B cell (primary cell): ENCODE results near the gene DGCR6L. TPM values are rescaled to one million over a fixed set of nuclear protein-coding genes. Genes with fewer than 3 reads are reported as not detected.

Experiments used
- ATAC-seq: fragments of 200-7000 bp; cut with Tn5 transposase; one replicate; pipeline ENCODE4 v1.10.0; 2021; ENCODE audit warnings: low read depth, mild to moderate bottlenecking, moderate number of reproducible peaks, moderate library complexity
- CTCF ChIA-PET: fragments of 350-600 bp; sonication (Branson Sonifier 250); formaldehyde crosslinking; loops from one replicate; lab custom pipeline; 2021; ENCODE audit warnings: antibody characterized with exemption, inconsistent platforms; lab: Charles Lee
- POLR2A ChIA-PET: fragments of 350-600 bp; sonication (Branson Sonifier 250); formaldehyde crosslinking; loops from one replicate; lab custom pipeline; 2021; ENCODE audit warnings: antibody characterized with exemption; lab: Charles Lee
- DNase-seq: peaks from one replicate; pipeline ENCODE4 v3.0.0; 2013
- H2AFZ ChIP-seq: 2 replicates; pipeline ENCODE4 v1.6.1; 2012; ENCODE audit warnings: mild to moderate bottlenecking, low read depth, low read length; ENCODE audit not compliant: insufficient read depth, poor library complexity, severe bottlenecking
- H3K27ac ChIP-seq, 2 donors: 1 replicate in 1 of 2; 2 replicates in 1 of 2; pipeline ENCODE4 v1.5.1; 2012 to 2013; ENCODE audit warnings: low read length in 2 of 2, mild to moderate bottlenecking in 2 of 2, moderate library complexity in 1 of 2
- H3K27me3 ChIP-seq, 4 experiments: fragments of 200-600 bp in 1 of 4; sonication (generic) in 1 of 4; replicated peaks in 1 of 4; 1 replicate in 2 of 4; 2 replicates in 2 of 4; pipeline versions ENCODE4 v1.6.1 to v1.7.0; 2013 to 2016; ENCODE audit warnings: low read length in 3 of 4, mild to moderate bottlenecking in 2 of 4, mixed read lengths in 1 of 4, moderate library complexity in 1 of 4; ENCODE audit not compliant: insufficient read depth in 4 of 4, control insufficient read depth in 3 of 4; ENCODE audit errors: control extremely low read depth in 1 of 4
- H3K36me3 ChIP-seq, 2 experiments: replicated peaks in 1 of 2; 1 replicate in 1 of 2; 2 replicates in 1 of 2; pipeline versions ENCODE4 v1.6.1 to v1.7.1; 2013; ENCODE audit warnings: low read length in 1 of 2; ENCODE audit not compliant: insufficient read depth in 2 of 2, control insufficient read depth in 1 of 2; ENCODE audit errors: control extremely low read depth in 1 of 2, extremely low read depth in 1 of 2
- H3K4me1 ChIP-seq, 2 donors: fragments of 200-600 bp in 1 of 2; sonication (generic) in 1 of 2; 1 replicate in 1 of 2; 2 replicates in 1 of 2; pipeline versions ENCODE4 v1.5.1 to v1.6.1; 2013 to 2017; ENCODE audit warnings: low read length in 2 of 2; ENCODE audit not compliant: control insufficient read depth in 2 of 2, insufficient read depth in 2 of 2
- H3K4me2 ChIP-seq: replicated peaks from 2 replicates; pipeline ENCODE3; 2012; ENCODE audit warnings: mild to moderate bottlenecking, low read depth, low read length; ENCODE audit not compliant: poor library complexity, severe bottlenecking
- H3K4me3 ChIP-seq, 5 experiments: fragments of 200-600 bp in 1 of 5; sonication (generic) in 1 of 5; 1 replicate in 3 of 5; 2 replicates in 2 of 5; pipeline versions ENCODE4 v1.5.1 to v1.7.0; 2011 to 2016; ENCODE audit warnings: low read length in 4 of 5, mild to moderate bottlenecking in 4 of 5, low read depth in 2 of 5, control low read depth in 1 of 5, moderate library complexity in 1 of 5; ENCODE audit not compliant: insufficient read depth in 1 of 5; ENCODE audit errors: control extremely low read depth in 1 of 5, extremely low read depth in 1 of 5
- H3K79me2 ChIP-seq: fragments of 200-600 bp; sonication (generic); one replicate; pipeline ENCODE4 v1.6.0; 2016; ENCODE audit warnings: low read length; ENCODE audit not compliant: control insufficient read depth, insufficient read depth
- H3K9ac ChIP-seq: fragments of 200-600 bp; sonication (generic); 2 replicates; pipeline ENCODE4 v1.6.1; 2017; ENCODE audit warnings: mild to moderate bottlenecking, low read length, moderate library complexity
- H3K9me3 ChIP-seq, 3 donors: one replicate each; pipeline versions ENCODE4 v1.6.1 to v1.7.1; 2013; ENCODE audit warnings: low read length in 2 of 3; ENCODE audit not compliant: control insufficient read depth in 2 of 3, insufficient read depth in 1 of 3; ENCODE audit errors: control extremely low read depth in 1 of 3
- H4K20me1 ChIP-seq: 2 replicates; pipeline ENCODE4 v1.6.0; 2012; ENCODE audit warnings: mild to moderate bottlenecking, low read length; ENCODE audit not compliant: insufficient read depth, control insufficient read depth, poor library complexity, severe bottlenecking
- H3K27ac Mint-ChIP-seq: one replicate; pipeline ENCODE4 v1.8.0; 2021; ENCODE audit warnings: mixed read lengths
- H3K27me3 Mint-ChIP-seq: one replicate; pipeline ENCODE4 v1.8.0; 2021; ENCODE audit warnings: mixed read lengths
- H3K4me1 Mint-ChIP-seq: one replicate; pipeline ENCODE4 v1.8.0; 2021; ENCODE audit warnings: mixed read lengths
- H3K4me3 Mint-ChIP-seq: one replicate; pipeline ENCODE4 v1.8.0; 2021; ENCODE audit warnings: mixed read lengths
- H3K9me3 Mint-ChIP-seq: one replicate; pipeline ENCODE4 v1.8.0; 2022; ENCODE audit warnings: mixed read lengths; ENCODE audit not compliant: insufficient read depth
- CTCF ChIP-seq: fragments of 200-600 bp; IDR thresholded peaks from one replicate; pipeline ENCODE4 v1.8.0; 2022; ENCODE audit warnings: antibody characterized with exemption, mild to moderate bottlenecking
- EZH2 ChIP-seq: IDR thresholded peaks from 2 replicates; pipeline ENCODE4 v1.6.1; 2012; ENCODE audit warnings: borderline replicate concordance, low read depth, mild to moderate bottlenecking, moderate library complexity, low read length; ENCODE audit not compliant: insufficient read depth, poor library complexity, severe bottlenecking
- WGBS: methylation state at CpG from one replicate; pipeline ENCODE4 v1.1.5; 2013; ENCODE audit warnings: missing lambda C conversion rate; ENCODE audit not compliant: insufficient coverage; 5-methylcytosine and 5-hydroxymethylcytosine counted together
- intact Hi-C: fragments of 100-400 bp; cut with micrococcal nuclease; formaldehyde crosslinking; loops from one replicate; pipeline ENCODE4 v1.10.0; 2022
- polyA plus RNA-seq: library from polyadenylated mRNA; depleted of rRNA; stranded (reverse); fragments of >200 nt; gene quantifications from 2 replicates; pipeline ENCODE4 v1.2.3, GENCODE V29; 2012
- total RNA-seq, 2 donors: library from RNA; stranded (reverse); fragments of 120-200 nt in 1 of 2; gene quantifications; 1 replicate in 1 of 2; 2 replicates in 1 of 2; pipeline versions ENCODE4 v1.2.3 to v1.2.4, GENCODE V29; 2013 to 2022

DGCR6L gene
- total and polyA plus RNA-seq, 2 donors (not counting 1 experiment from before 2014, with no cell fraction given), result 21.2 to 33.4 TPM

- DNase-seq (no peak), ATAC-seq (no peak)
- Mint-ChIP-seq H3K4me3 (no peak overlapping the region), H3K27ac (no peak overlapping the region), H3K4me1 (no peaks in the 10 kb centered on the region), H3K9me3 (no peaks in the 10 kb centered on the region), H3K27me3 (no peaks in the 10 kb centered on the region)
- Histone ChIP-seq H3K79me2 (no peaks in the 10 kb centered on the region), H2AFZ (no peak overlapping the region), H3K4me2 (no peak overlapping the region), H4K20me1 (no peaks in the 10 kb centered on the region), H3K9me3 (no peaks in the 10 kb centered on the region), H3K27ac (no peak overlapping the region), H3K9ac (no peak overlapping the region), H3K27me3 (no peaks in the 10 kb centered on the region), H3K4me3 (no peak overlapping the region), H3K4me1 (peaks cover 4 to 5% of the 10 kb centered on the region in 2 donors), H3K36me3 (no peaks in the 10 kb centered on the region)
- ChIA-PET POLR2A (no interaction called here), CTCF (no interaction called here)
- TF ChIP-seq CTCF (no peak), EZH2 (no peak)
- intact Hi-C loops, result no loop called here
- 78% methylated on average over 13 of the region's 13 CpGs for WGBS
Measured at GRCh38 chr22:20272700-20273099, 47.2 kb downstream of the DGCR6L start.

- H3K4me3 Mint-ChIP-seq, result no peak overlapping the region
- ChIA-PET POLR2A (no interaction called here), CTCF (no interaction called here)
- H4K20me1 ChIP-seq, result no peaks in the 10 kb centered on the region
- no peak overlapping the region for H3K9ac ChIP-seq
- ATAC-seq, result no peak
- H3K27ac ChIP-seq, result no peak overlapping the region
- no peaks in the 10 kb centered on the region for H3K36me3 ChIP-seq
- H3K4me1 Mint-ChIP-seq, result no peaks in the 10 kb centered on the region
- no peaks in the 10 kb centered on the region for H3K79me2 ChIP-seq
- intact Hi-C loops, result no loop called here
- peaks cover 0 to 5% (median 2%) of the 10 kb centered on the region in 4 experiments for H3K27me3 ChIP-seq
- WGBS, result 91% methylated on average over 9 of the region's 9 CpGs
- no peak overlapping the region for H3K4me2 ChIP-seq
- H3K4me3 ChIP-seq, result no peak overlapping the region
- DNase-seq, result no peak
- H3K4me1 ChIP-seq, result peaks cover 8 to 11% of the 10 kb centered on the region in 2 donors
- H3K27me3 Mint-ChIP-seq, result no peaks in the 10 kb centered on the region
- no peak overlapping the region for H2AFZ ChIP-seq
- TF ChIP-seq EZH2 (no peak), CTCF (no peak)
- no peaks in the 10 kb centered on the region for H3K9me3 ChIP-seq
- no peak overlapping the region for H3K27ac Mint-ChIP-seq
- no peaks in the 10 kb centered on the region for H3K9me3 Mint-ChIP-seq
Measured at GRCh38 chr22:20272174-20272573, 47.7 kb downstream of the DGCR6L start.
